HFFc6 (cell line): Measurements from ENCODE around the gene NRG2. TPM values are rescaled to one million over a fixed set of nuclear protein-coding genes. Genes with fewer than 3 reads are reported as not detected.
A peak's percentile ranks its signal among the peaks of the same experiment; 100 is the strongest.

Experiments used
- DNase-seq: peaks from one replicate; pipeline ENCODE4 v3.0.0-alpha.2; 2018
- H3K27ac Mint-ChIP-seq: 2 replicates; pipeline ENCODE4 v1.8.0; 2020; ENCODE audit warnings: mild to moderate bottlenecking, mixed read lengths
- H3K27me3 Mint-ChIP-seq: 2 replicates; pipeline ENCODE4 v1.8.0; 2021; ENCODE audit warnings: mild to moderate bottlenecking, moderate library complexity, mixed read lengths; ENCODE audit not compliant: insufficient read depth
- H3K36me3 Mint-ChIP-seq: 2 replicates; pipeline ENCODE4 v1.8.0; 2021; ENCODE audit warnings: low read depth, mixed read lengths
- H3K4me1 Mint-ChIP-seq: 2 replicates; pipeline ENCODE4 v1.8.0; 2020; ENCODE audit warnings: low read depth, mixed read lengths
- H3K4me3 Mint-ChIP-seq: 2 replicates; pipeline ENCODE4 v1.8.0; 2020; ENCODE audit warnings: mild to moderate bottlenecking, moderate library complexity, mixed read lengths
- H3K9me3 Mint-ChIP-seq: 2 replicates; pipeline ENCODE4 v1.8.0; 2020; ENCODE audit warnings: mild to moderate bottlenecking, mixed read lengths
- total RNA-seq, 6 experiments: library from RNA; stranded (reverse); fragmentation: NEBNext Ultra II Directional; extraction: Animal tissue kit (Norgen Biotek cat#: 25700); gene quantifications; 2 replicates in 1 of 6; 3 replicates in 5 of 6; pipeline ENCODE4 v1.2.3, GENCODE V29; 2021
- TF ChIP-seq, protein P1 (sequence below): fragments of 200-600 bp; sonication (generic); IDR thresholded peaks from 2 replicates; pipeline ENCODE4 v1.5.0; 2021; ENCODE audit warnings: antibody characterized with exemption, mild to moderate bottlenecking

Gene NRG2
- total RNA-seq, 6 experiments from 2014 or later, result 0.11 to 0.35 (median 0.19) TPM; not detected in 1

DNA sequence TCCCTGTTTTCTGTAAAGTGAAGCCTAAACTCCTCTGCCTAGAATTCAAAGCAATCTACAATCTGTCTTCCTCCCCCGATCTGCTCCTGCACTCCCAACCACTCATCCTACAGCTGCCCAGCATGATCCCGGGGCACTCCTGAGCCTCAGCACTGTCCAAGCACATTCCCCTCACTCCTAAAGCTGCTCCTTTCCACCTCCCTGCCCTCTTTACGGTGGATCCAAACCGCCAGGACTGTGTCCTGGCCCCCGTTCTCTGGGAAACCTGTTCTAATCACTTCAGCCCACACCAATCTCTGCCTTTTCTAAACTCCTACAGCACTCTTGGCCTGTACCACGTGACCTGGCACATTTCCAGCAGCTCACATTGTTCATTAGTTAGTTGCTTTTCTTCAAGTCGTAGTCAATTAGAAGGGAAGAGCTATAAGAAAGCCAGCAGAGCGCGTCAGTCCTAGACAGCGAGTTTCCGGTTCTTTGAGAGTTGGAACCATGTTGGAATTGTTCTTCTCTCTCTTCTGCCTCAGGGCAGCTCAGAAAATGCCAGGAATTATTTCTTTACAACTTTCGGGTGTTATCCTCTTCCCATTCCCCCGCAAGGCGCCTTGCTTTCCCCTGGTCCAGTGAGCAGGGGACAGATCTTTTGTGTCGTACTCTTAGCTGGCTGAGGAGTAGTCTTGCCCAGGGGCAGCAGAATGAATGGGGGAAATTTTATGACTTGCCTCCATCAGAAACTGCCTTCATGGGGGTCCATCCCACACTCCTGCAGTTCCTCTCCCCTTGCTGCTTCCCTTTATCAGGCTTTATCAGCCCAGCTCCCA is 60.7 kb downstream of the NRG2 start:
- H3K4me3 Mint-ChIP-seq, result no peak overlapping the region
- peaks cover 38% of the 10 kb centered on the region for H3K4me1 Mint-ChIP-seq
- TF ChIP-seq, protein P1, sequence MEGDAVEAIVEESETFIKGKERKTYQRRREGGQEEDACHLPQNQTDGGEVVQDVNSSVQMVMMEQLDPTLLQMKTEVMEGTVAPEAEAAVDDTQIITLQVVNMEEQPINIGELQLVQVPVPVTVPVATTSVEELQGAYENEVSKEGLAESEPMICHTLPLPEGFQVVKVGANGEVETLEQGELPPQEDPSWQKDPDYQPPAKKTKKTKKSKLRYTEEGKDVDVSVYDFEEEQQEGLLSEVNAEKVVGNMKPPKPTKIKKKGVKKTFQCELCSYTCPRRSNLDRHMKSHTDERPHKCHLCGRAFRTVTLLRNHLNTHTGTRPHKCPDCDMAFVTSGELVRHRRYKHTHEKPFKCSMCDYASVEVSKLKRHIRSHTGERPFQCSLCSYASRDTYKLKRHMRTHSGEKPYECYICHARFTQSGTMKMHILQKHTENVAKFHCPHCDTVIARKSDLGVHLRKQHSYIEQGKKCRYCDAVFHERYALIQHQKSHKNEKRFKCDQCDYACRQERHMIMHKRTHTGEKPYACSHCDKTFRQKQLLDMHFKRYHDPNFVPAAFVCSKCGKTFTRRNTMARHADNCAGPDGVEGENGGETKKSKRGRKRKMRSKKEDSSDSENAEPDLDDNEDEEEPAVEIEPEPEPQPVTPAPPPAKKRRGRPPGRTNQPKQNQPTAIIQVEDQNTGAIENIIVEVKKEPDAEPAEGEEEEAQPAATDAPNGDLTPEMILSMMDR, result no peak
- H3K27me3 Mint-ChIP-seq, result peaks cover 32% of the 10 kb centered on the region
- no peaks in the 10 kb centered on the region for H3K9me3 Mint-ChIP-seq
- no peaks in the 10 kb centered on the region for H3K36me3 Mint-ChIP-seq
- peak; percentile 64 for DNase-seq
- H3K27ac Mint-ChIP-seq, result peak overlapping the region; percentile 27; the same call in 1 of the 2 replicates

DNA sequence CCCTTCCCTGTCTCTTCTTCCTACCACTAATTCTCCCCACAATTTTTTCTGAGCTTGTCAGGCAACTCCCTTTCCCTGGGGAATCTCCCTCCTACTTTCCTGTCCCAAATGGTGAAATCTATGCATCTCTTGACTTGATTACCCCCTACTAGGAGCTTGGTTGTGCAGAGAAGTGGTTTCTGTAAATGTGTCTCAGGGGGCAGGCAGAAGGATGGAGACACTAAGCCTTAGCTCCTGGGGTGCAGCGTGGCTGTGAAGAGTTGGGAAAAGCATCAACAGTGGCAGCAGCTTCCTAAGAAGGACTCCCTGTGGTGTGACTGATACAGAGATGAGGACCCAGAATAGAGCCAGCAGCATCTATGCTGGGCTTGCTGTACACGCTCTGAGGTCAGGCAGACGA is 62.3 kb downstream of the NRG2 start:
- Mint-ChIP-seq H3K36me3 (no peaks in the 10 kb centered on the region), H3K4me3 (no peak overlapping the region), H3K27ac (no peak overlapping the region), H3K4me1 (peaks cover 26% of the 10 kb centered on the region), H3K9me3 (no peaks in the 10 kb centered on the region), H3K27me3 (peaks cover 36% of the 10 kb centered on the region)
- no peak for DNase-seq
- TF ChIP-seq, protein P1, result no peak

DNA sequence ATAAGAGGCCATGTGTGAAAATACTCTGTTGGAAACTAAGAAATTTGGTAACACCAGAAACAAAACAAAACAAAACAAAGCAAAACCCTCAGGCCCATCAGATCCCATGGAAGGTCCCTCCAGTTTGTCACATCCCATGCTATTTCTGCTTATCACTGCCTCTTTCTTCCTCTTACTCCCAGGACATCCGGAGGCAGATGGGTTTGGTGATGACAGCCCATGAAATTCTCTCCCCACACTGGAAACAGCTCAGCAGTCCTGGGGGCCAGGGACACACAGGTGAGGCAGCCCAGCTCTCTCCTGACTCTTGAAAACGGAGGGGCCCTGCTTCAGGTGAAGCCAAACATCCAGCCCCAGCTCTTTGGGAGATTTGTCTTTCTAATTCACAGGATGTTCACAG is 63.2 kb downstream of the NRG2 start:
- Mint-ChIP-seq H3K9me3 (no peaks in the 10 kb centered on the region), H3K27me3 (peaks cover 39% of the 10 kb centered on the region), H3K27ac (no peak overlapping the region), H3K4me1 (peaks cover 18% of the 10 kb centered on the region), H3K4me3 (no peak overlapping the region), H3K36me3 (no peaks in the 10 kb centered on the region)
- TF ChIP-seq, protein P1, result no peak
- no peak for DNase-seq

DNA sequence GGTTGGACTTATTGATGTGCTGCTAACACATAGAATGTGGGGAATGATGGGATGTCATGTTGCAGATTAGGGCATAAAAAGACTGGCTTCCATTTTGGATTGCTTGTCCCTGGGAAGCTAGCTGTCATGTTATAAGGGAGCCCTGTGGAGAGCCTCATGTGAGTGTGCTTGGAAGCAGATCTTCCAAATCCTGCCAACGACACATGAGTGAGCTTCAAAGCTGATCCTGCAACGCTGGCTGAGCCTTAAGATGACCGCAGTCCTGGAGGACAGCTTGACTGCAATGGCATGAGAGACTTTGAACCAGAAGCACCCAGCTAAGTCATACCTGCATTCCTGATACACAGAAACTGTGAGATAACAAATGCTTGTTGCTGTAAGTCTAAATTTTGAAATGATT is 63.6 kb downstream of the NRG2 start:
- no peaks in the 10 kb centered on the region for H3K36me3 Mint-ChIP-seq
- no peak overlapping the region for H3K27ac Mint-ChIP-seq
- no peak for DNase-seq
- peaks cover 13% of the 10 kb centered on the region for H3K4me1 Mint-ChIP-seq
- peaks cover 44% of the 10 kb centered on the region for H3K27me3 Mint-ChIP-seq
- no peaks in the 10 kb centered on the region for H3K9me3 Mint-ChIP-seq
- no peak overlapping the region for H3K4me3 Mint-ChIP-seq
- TF ChIP-seq, protein P1, result no peak

DNA sequence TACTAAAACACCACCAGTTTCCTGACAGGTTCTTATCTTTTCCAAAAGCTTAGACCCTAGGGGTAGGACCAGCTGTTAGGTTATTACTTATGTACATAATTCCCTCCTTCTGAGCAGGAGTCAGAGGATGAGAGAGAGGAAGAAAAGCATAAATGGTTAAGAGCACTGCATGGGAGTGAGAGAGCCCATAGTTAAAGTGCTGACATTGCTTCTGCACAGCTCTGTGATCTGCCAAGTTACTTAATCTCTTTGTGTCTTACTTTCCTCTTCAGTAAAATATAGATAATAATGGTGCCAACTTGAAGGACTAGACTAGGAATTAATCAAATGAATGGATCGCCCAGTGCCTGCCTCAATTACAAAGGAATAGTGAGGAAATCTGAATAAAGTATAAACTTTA is 66.4 kb downstream of the NRG2 start:
- Mint-ChIP-seq H3K4me1 (no peaks in the 10 kb centered on the region), H3K27ac (no peak overlapping the region), H3K9me3 (no peaks in the 10 kb centered on the region), H3K36me3 (no peaks in the 10 kb centered on the region), H3K27me3 (peaks cover 44% of the 10 kb centered on the region), H3K4me3 (no peak overlapping the region)
- TF ChIP-seq, protein P1, result no peak
- DNase-seq, result no peak
